DOHH2 (cell line): ENCODE results near the gene SMAD4.

Source experiments
- EZH2phosphoT487 ChIP-seq: fragments of 200-600 bp; sonication (generic); IDR thresholded peaks from 2 replicates; pipeline ENCODE4 v1.6.1; 2017; ENCODE audit warnings: borderline replicate concordance, mild to moderate bottlenecking, antibody characterized with exemption, low read length, moderate library complexity, mixed read lengths
- TF ChIP-seq, protein P1 (sequence below): fragments of 200-600 bp; sonication (generic); IDR thresholded peaks from one replicate; pipeline ENCODE4 v1.5.1; 2014; ENCODE audit warnings: antibody characterized with exemption, mild to moderate bottlenecking, low read depth, low read length; ENCODE audit not compliant: poor library complexity, severe bottlenecking

DNA sequence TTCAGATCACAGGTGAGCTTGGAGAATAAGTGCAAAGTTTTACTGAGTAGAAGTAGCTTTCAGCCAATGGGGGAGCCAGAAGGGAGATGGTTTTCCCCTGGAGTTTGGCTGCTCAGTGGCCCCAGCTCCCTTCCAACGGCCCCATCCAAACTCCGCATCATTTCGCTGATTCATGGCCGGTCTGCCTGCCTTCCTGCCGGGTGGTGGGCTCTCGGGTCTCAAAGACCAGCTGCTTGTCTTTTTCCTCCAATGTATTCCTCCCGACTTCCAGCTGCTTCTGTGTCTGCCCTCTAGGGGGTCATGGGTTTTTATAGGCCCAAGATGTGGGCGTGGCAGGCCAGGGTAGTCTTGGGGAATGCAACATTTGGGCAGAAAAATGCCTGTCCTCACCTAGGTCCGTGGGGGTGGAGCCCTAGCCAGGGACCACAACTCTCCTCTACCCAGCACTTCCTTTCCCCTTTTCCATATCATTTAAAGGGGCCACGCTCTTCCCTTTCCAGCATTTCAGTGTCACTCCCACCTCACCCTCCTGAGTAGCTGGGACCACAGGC lies 94.0 kb downstream of the SMAD4 start:
- TF ChIP-seq, protein P1, sequence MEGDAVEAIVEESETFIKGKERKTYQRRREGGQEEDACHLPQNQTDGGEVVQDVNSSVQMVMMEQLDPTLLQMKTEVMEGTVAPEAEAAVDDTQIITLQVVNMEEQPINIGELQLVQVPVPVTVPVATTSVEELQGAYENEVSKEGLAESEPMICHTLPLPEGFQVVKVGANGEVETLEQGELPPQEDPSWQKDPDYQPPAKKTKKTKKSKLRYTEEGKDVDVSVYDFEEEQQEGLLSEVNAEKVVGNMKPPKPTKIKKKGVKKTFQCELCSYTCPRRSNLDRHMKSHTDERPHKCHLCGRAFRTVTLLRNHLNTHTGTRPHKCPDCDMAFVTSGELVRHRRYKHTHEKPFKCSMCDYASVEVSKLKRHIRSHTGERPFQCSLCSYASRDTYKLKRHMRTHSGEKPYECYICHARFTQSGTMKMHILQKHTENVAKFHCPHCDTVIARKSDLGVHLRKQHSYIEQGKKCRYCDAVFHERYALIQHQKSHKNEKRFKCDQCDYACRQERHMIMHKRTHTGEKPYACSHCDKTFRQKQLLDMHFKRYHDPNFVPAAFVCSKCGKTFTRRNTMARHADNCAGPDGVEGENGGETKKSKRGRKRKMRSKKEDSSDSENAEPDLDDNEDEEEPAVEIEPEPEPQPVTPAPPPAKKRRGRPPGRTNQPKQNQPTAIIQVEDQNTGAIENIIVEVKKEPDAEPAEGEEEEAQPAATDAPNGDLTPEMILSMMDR = no peak
- TF ChIP-seq EZH2phosphoT487 = no peak
